H1 (cell line): Measurements from ENCODE around the gene EMC10. TPM values are rescaled to one million over a fixed set of nuclear protein-coding genes. Genes with fewer than 3 reads are reported as not detected.

ENCODE experiments used
- CTCF ChIA-PET: fragments of 300-600 bp; sonication (Branson Sonifier 250); formaldehyde crosslinking; loops from one replicate; lab custom pipeline; 2021; ENCODE audit not compliant: partially characterized antibody; lab: Charles Lee
- POLR2A ChIA-PET: fragments of 300-600 bp; sonication (Branson Sonifier 250); formaldehyde crosslinking; loops from one replicate; lab custom pipeline; 2021; ENCODE audit warnings: inconsistent platforms; ENCODE audit not compliant: partially characterized antibody; lab: Charles Lee
- DNase-seq, 2 experiments: peaks; one replicate each; pipeline versions ENCODE4 v3.0.0 to v3.0.0-alpha.2; 2010 to 2022; ENCODE audit warnings: low spot score in 2 of 2, low read depth in 1 of 2, mixed read lengths in 1 of 2
- FAIRE-seq: peaks from 2 replicates; lab custom pipeline; 2011; peaks lifted over from hg19 to GRCh38; lab: Jason Lieb, UNC
- H2AFZ ChIP-seq: 2 replicates; pipeline ENCODE4 v1.8.1; 2012; ENCODE audit warnings: low read length, inconsistent platforms
- H2AK5ac ChIP-seq: 2 replicates; pipeline ENCODE4 v1.6.1; 2013; ENCODE audit warnings: low read depth, low read length
- H2BK120ac ChIP-seq: replicated peaks from 2 replicates; pipeline ENCODE3; 2013; ENCODE audit warnings: low read depth, low read length, inconsistent platforms
- H2BK12ac ChIP-seq: 2 replicates; pipeline ENCODE4 v1.6.1; 2013; ENCODE audit warnings: low read depth, low read length
- H2BK15ac ChIP-seq: 2 replicates; pipeline ENCODE4 v1.6.1; 2013; ENCODE audit warnings: low read length
- H2BK20ac ChIP-seq: 2 replicates; pipeline ENCODE4 v1.6.1; 2013; ENCODE audit warnings: low read length
- H2BK5ac ChIP-seq: 2 replicates; pipeline ENCODE4 v1.6.1; 2013; ENCODE audit warnings: low read depth, low read length
- H3K14ac ChIP-seq: 2 replicates; pipeline ENCODE4 v1.6.1; 2013; ENCODE audit warnings: inconsistent platforms; ENCODE audit not compliant: insufficient read length
- H3K18ac ChIP-seq: 2 replicates; pipeline ENCODE4 v1.6.1; 2013; ENCODE audit warnings: low read length; ENCODE audit errors: extremely low read depth
- H3K23ac ChIP-seq: 2 replicates; pipeline ENCODE4 v1.6.1; 2013; ENCODE audit warnings: inconsistent platforms; ENCODE audit not compliant: insufficient read length
- H3K23me2 ChIP-seq: 2 replicates; pipeline ENCODE4 v1.6.1; 2013; ENCODE audit warnings: low read depth, low read length
- H3K27ac ChIP-seq: 2 replicates; pipeline ENCODE4 v1.6.1; 2011; ENCODE audit warnings: low read depth, low read length, inconsistent platforms
- H3K27me3 ChIP-seq, 4 experiments: replicated peaks in 1 of 4; 1 replicate in 1 of 4; 2 replicates in 3 of 4; pipeline versions ENCODE4 v1.6.1 to v1.8.1; 2011 to 2013; ENCODE audit warnings: low read length in 3 of 4, mild to moderate bottlenecking in 3 of 4, inconsistent platforms in 2 of 4, mixed read lengths in 2 of 4, moderate library complexity in 1 of 4; ENCODE audit not compliant: control insufficient read depth in 3 of 4, insufficient read depth in 3 of 4; ENCODE audit errors: extremely low read depth in 1 of 4
- H3K36me3 ChIP-seq, 4 experiments: 2 replicates each; pipeline versions ENCODE4 v1.6.1 to v1.8.1; 2011 to 2013; ENCODE audit warnings: mild to moderate bottlenecking in 4 of 4, low read length in 3 of 4, moderate library complexity in 2 of 4, control low read depth in 1 of 4, inconsistent platforms in 1 of 4; ENCODE audit not compliant: insufficient read depth in 4 of 4, control insufficient read depth in 2 of 4
- H3K4ac ChIP-seq: replicated peaks from 2 replicates; pipeline ENCODE3; 2013; ENCODE audit warnings: low read length, low read depth, mixed read lengths, inconsistent platforms; ENCODE audit not compliant: insufficient read length
- H3K4me1 ChIP-seq, 4 experiments: replicated peaks in 1 of 4; 1 replicate in 1 of 4; 2 replicates in 3 of 4; pipeline versions ENCODE4 v1.6.1 to v1.8.1; 2011 to 2013; ENCODE audit warnings: low read length in 3 of 4, inconsistent platforms in 2 of 4, mixed read lengths in 1 of 4; ENCODE audit not compliant: insufficient read depth in 4 of 4, control insufficient read depth in 3 of 4
- H3K4me2 ChIP-seq, 2 experiments: 2 replicates each; pipeline versions ENCODE4 v1.6.1 to v1.8.1; 2011 to 2013; ENCODE audit warnings: low read depth in 2 of 2, low read length in 2 of 2, control low read depth in 1 of 2, inconsistent platforms in 1 of 2, mild to moderate bottlenecking in 1 of 2; ENCODE audit not compliant: insufficient read depth in 1 of 2
- H3K4me3 ChIP-seq, 4 experiments: fragments of 200-600, 300-600 bp in 1 of 4; sonication (generic), shearing (Covaris generic), sonication (Bioruptor Twin) in 1 of 4; 2 replicates each; pipeline versions ENCODE4 v1.5.1 to v1.8.1; 2011 to 2016; ENCODE audit warnings: low read length in 4 of 4, low read depth in 3 of 4, control low read depth in 2 of 4, inconsistent platforms in 2 of 4, mild to moderate bottlenecking in 2 of 4, mixed read lengths in 1 of 4, moderate library complexity in 1 of 4; ENCODE audit not compliant: insufficient read depth in 2 of 4; ENCODE audit errors: extremely low read depth in 1 of 4
- H3K56ac ChIP-seq: replicated peaks from 2 replicates; pipeline ENCODE3; 2013; ENCODE audit warnings: low read depth, mild to moderate bottlenecking, mixed read lengths, low read length, inconsistent platforms; ENCODE audit not compliant: insufficient read length
- H3K79me1 ChIP-seq: 2 replicates; pipeline ENCODE4 v1.6.1; 2013; ENCODE audit warnings: low read depth, low read length, control low read depth
- H3K79me2 ChIP-seq, 2 experiments: 2 replicates each; pipeline versions ENCODE4 v1.6.1 to v1.8.1; 2012 to 2013; ENCODE audit warnings: low read length in 2 of 2, mild to moderate bottlenecking in 2 of 2, inconsistent platforms in 1 of 2; ENCODE audit not compliant: insufficient read depth in 2 of 2, control insufficient read depth in 1 of 2
- H3K9ac ChIP-seq, 4 experiments: replicated peaks in 1 of 4; 1 replicate in 1 of 4; 2 replicates in 3 of 4; pipeline versions ENCODE4 v1.6.1 to v1.8.1; 2011 to 2013; ENCODE audit warnings: low read depth in 3 of 4, low read length in 3 of 4, control low read depth in 2 of 4, mild to moderate bottlenecking in 2 of 4, moderate library complexity in 2 of 4, inconsistent platforms in 1 of 4; ENCODE audit errors: extremely low read depth in 1 of 4
- H3K9me3 ChIP-seq, 2 experiments: 2 replicates each; pipeline versions ENCODE4 v1.6.1 to v1.8.1; 2012 to 2013; ENCODE audit warnings: mild to moderate bottlenecking in 2 of 2, moderate library complexity in 2 of 2, control low read depth in 1 of 2, inconsistent platforms in 1 of 2, low read depth in 1 of 2, low read length in 1 of 2, mixed read lengths in 1 of 2; ENCODE audit not compliant: insufficient read depth in 2 of 2
- H4K20me1 ChIP-seq, 2 experiments: replicated peaks in 1 of 2; 2 replicates each; pipeline versions ENCODE3 to v1.8.1; 2011 to 2013; ENCODE audit warnings: inconsistent platforms in 2 of 2, low read length in 2 of 2, mild to moderate bottlenecking in 1 of 2; ENCODE audit not compliant: insufficient read depth in 2 of 2, control insufficient read depth in 1 of 2
- H4K5ac ChIP-seq: 2 replicates; pipeline ENCODE4 v1.6.1; 2013; ENCODE audit warnings: low read length, low read depth, mixed read lengths, inconsistent platforms; ENCODE audit not compliant: insufficient read length
- H4K8ac ChIP-seq: 2 replicates; pipeline ENCODE4 v1.8.0; 2013; ENCODE audit warnings: mild to moderate bottlenecking, moderate library complexity, low read length, inconsistent platforms; ENCODE audit not compliant: insufficient read depth; ENCODE audit errors: extremely low read depth
- H4K91ac ChIP-seq: replicated peaks from 2 replicates; pipeline ENCODE3; 2013; ENCODE audit warnings: low read length, mixed read lengths, inconsistent platforms; ENCODE audit not compliant: insufficient read length
- ASH2L ChIP-seq: fragments of 200-600, 300-600 bp; sonication (generic); IDR thresholded peaks from one replicate; pipeline ENCODE4 v1.7.1; 2017; ENCODE audit warnings: low read length
- BRCA1 ChIP-seq: IDR thresholded peaks from 2 replicates; pipeline ENCODE4 v1.6.1; 2012; ENCODE audit warnings: low read depth, low read length, improper control_type of control experiment
- CEBPB ChIP-seq: IDR thresholded peaks from 2 replicates; pipeline ENCODE4 v1.6.1; 2012; ENCODE audit warnings: low read depth, low read length
- CREB1 ChIP-seq: IDR thresholded peaks from 2 replicates; pipeline ENCODE4 v1.6.1; 2012; ENCODE audit warnings: inconsistent platforms
- CTBP2 ChIP-seq: IDR thresholded peaks from 2 replicates; pipeline ENCODE4 v1.7.0; 2011; ENCODE audit warnings: borderline replicate concordance, mild to moderate bottlenecking, moderate library complexity, mixed read lengths, low read length; ENCODE audit not compliant: insufficient read depth, insufficient read length
- EZH2 ChIP-seq: fragments of 200-600 bp; sonication (generic); IDR thresholded peaks from 2 replicates; pipeline ENCODE4 v1.7.1; 2012; ENCODE audit warnings: low read depth, mild to moderate bottlenecking, moderate library complexity, low read length, inconsistent platforms; ENCODE audit not compliant: severe bottlenecking
- GTF2F1 ChIP-seq: IDR thresholded peaks from 2 replicates; pipeline ENCODE4 v1.6.1; 2012; ENCODE audit warnings: low read depth, low read length, improper control_type of control experiment, borderline replicate concordance
- KDM5A ChIP-seq: fragments of 200-600 bp; IDR thresholded peaks from 2 replicates; pipeline ENCODE4 v1.7.1; 2012; ENCODE audit warnings: mild to moderate bottlenecking, low read length, inconsistent platforms, mixed read lengths
- POU5F1 ChIP-seq: IDR thresholded peaks from 2 replicates; pipeline ENCODE4 v1.6.1; 2011; ENCODE audit warnings: low read depth, mild to moderate bottlenecking, low read length, moderate library complexity
- SIRT6 ChIP-seq: IDR thresholded peaks from one replicate; pipeline ENCODE4 v1.7.1; 2012; ENCODE audit warnings: low read length, inconsistent platforms
- SUZ12 ChIP-seq: fragments of 200-600 bp; sonication (generic); IDR thresholded peaks from 2 replicates; pipeline ENCODE4 v1.6.1; 2012; ENCODE audit warnings: mild to moderate bottlenecking, inconsistent platforms, low read length, moderate library complexity, mixed read lengths
- TAF1 ChIP-seq: IDR thresholded peaks from 2 replicates; pipeline ENCODE4 v1.6.1; 2011; ENCODE audit warnings: mild to moderate bottlenecking, low read depth, low read length
- YY1 ChIP-seq: IDR thresholded peaks from 2 replicates; pipeline ENCODE4 v1.6.1; 2011; ENCODE audit warnings: low read depth, mild to moderate bottlenecking, low read length
- ZNF274 ChIP-seq: IDR thresholded peaks from 2 replicates; pipeline ENCODE4 v1.7.0; 2012; ENCODE audit warnings: low read length, borderline replicate concordance; ENCODE audit errors: extremely low read depth
- WGBS, 2 experiments: shearing (Covaris generic) in 1 of 2; methylation state at CpG; one replicate each; pipeline versions ENCODE4 v1.1.6 to v1.1.7; 2013 to 2015; ENCODE audit warnings: low lambda C conversion rate in 2 of 2, mixed read lengths in 2 of 2, inconsistent platforms in 1 of 2, low coverage in 1 of 2, missing lambda C conversion rate in 1 of 2; ENCODE audit not compliant: insufficient replicate concordance in 2 of 2, insufficient coverage in 1 of 2, insufficient read length in 1 of 2; ENCODE audit errors: extremely low coverage in 1 of 2, missing lambda C conversion rate in 1 of 2; 5-methylcytosine and 5-hydroxymethylcytosine counted together
- polyA plus RNA-seq, 7 experiments: library from polyadenylated mRNA; depleted of rRNA in 3 of 7; stranded (reverse) in 5 of 7; unstranded in 2 of 7; fragments of >200 nt in 5 of 7; fragments of 200-250 nt in 2 of 7; gene quantifications; 1 replicate in 5 of 7; 2 replicates in 1 of 7; 4 replicates in 1 of 7; pipeline versions ENCODE4 v1.2.1 to v1.2.3, GENCODE V29; 2011 to 2013; ENCODE audit warnings: missing spikeins in 2 of 7, mixed read lengths in 2 of 7
- total RNA-seq: library from RNA; stranded (reverse); fragmentation: NEBNext Ultra II Directional; extraction: Animal tissue kit (Norgen Biotek cat#: 25700); gene quantifications from 2 replicates; pipeline ENCODE4 v1.2.1, GENCODE V29; 2021

The EMC10 gene
- total and polyA plus RNA-seq, 2 of the 8 experiments (the other 6 are each of a cell fraction or from before 2014, with no cell fraction given): 77.6 to 103 TPM

DNA sequence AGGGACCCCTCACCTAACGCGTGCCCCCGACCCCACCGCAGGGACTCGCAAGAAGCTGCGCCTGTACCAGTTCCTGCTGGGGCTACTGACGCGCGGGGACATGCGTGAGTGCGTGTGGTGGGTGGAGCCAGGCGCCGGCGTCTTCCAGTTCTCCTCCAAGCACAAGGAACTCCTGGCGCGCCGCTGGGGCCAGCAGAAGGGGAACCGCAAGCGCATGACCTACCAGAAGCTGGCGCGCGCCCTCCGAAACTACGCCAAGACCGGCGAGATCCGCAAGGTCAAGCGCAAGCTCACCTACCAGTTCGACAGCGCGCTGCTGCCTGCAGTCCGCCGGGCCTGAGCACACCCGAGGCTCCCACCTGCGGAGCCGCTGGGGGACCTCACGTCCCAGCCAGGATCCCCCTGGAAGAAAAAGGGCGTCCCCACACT is 48.3 kb upstream of the EMC10 start:
- peak overlapping the region; percentile 60; the same call in 1 of the 2 replicates for H3K18ac ChIP-seq
- ChIA-PET POLR2A (interaction anchor here (0.9 to 3.1 kb wide), 13 partner anchors 9 to 377 kb away, joined by 3 to 15 read pairs (median 4); partner anchors contain the start of genes POLD1 and SPIB), CTCF (interaction anchor here (0.7 to 2.4 kb wide), 13 partner anchors 8 to 297 kb away, joined by 3 to 13 read pairs (median 3); partner anchors contain the start of genes POLD1 and SPIB)
- peak overlapping the region; percentile 71; the same call in 1 of the 2 replicates for H2BK5ac ChIP-seq
- 0 out of 2 replicates have a peak overlapping the region, but pooled peaks have one; percentile 32 for H2BK20ac ChIP-seq
- H3K27me3 ChIP-seq: peaks cover 0 to 19% (median 8%) of the 10 kb centered on the region in 4 experiments; a peak in 4 of 7 replicates
- no peaks in the 10 kb centered on the region for H3K36me3 ChIP-seq
- H4K20me1 ChIP-seq: no peaks in the 10 kb centered on the region
- peak overlapping the region; percentile 52 to 73; a peak in 3 of 4 replicates for H3K4me2 ChIP-seq
- no peaks in the 10 kb centered on the region for H3K79me2 ChIP-seq
- no peak overlapping the region for H2BK120ac ChIP-seq
- H3K9me3 ChIP-seq: no peaks in the 10 kb centered on the region
- no peak overlapping the region for H3K27ac ChIP-seq
- 0 out of 2 replicates have a peak overlapping the region, but pooled peaks have one; percentile 29 for H2BK15ac ChIP-seq
- H4K5ac ChIP-seq: no peak overlapping the region
- H3K4me1 ChIP-seq: peaks cover 1 to 17% (median 10%) of the 10 kb centered on the region in 4 experiments
- peaks cover 3% of the 10 kb centered on the region; the same call in 1 of the 2 replicates for H3K23me2 ChIP-seq
- no peak overlapping the region for H3K23ac ChIP-seq
- H4K8ac ChIP-seq: peak overlapping the region; percentile 46; the same call in 1 of the 2 replicates
- H3K9ac ChIP-seq: peak overlapping the region in 2 of 4 experiments; percentile 25 to 32; a peak in 4 of 7 replicates
- H3K4me3 ChIP-seq: peak overlapping the region in 3 of 4 experiments; percentile 11 to 50 (median 23); a peak in 5 of 8 replicates
- no peak overlapping the region for H3K4ac ChIP-seq
- WGBS, 2 experiments: 9% methylated on average over 37 of the region's 38 CpGs; no CpG with 5 or more reads in 1 of the 2 experiments
- FAIRE-seq (no peak), DNase-seq (peak; percentile 62 to 84)
- H3K79me1 ChIP-seq: no peaks in the 10 kb centered on the region
- H3K56ac ChIP-seq: no peak overlapping the region
- H2AFZ ChIP-seq: no peak overlapping the region
- H2BK12ac ChIP-seq: peak overlapping the region; percentile 60; the same call in 1 of the 2 replicates
- no peak overlapping the region for H3K14ac ChIP-seq
- H2AK5ac ChIP-seq: no peak overlapping the region
- peak overlapping the region; percentile 42 for H4K91ac ChIP-seq
- no peak for TF ChIP-seq GTF2F1
- TF ChIP-seq TAF1: peak; percentile 43; the same call in 1 of the 2 replicates
- TF ChIP-seq YY1: no peak
- TF ChIP-seq KDM5A: no peak
- no peak for TF ChIP-seq CTBP2
- no peak for TF ChIP-seq BRCA1
- TF ChIP-seq CREB1: 0 out of 2 replicates have a peak, but pooled peaks have one; percentile 10
- TF ChIP-seq CEBPB: no peak
- no peak for TF ChIP-seq SUZ12
- TF ChIP-seq ZNF274: no peak
- no peak for TF ChIP-seq EZH2
- no peak for TF ChIP-seq SIRT6
- no peak for TF ChIP-seq POU5F1
- peak; percentile 67 for TF ChIP-seq ASH2L
